ENCODE results near the gene MCM6. TPM values are rescaled to one million over a fixed set of nuclear protein-coding genes. Genes with fewer than 3 reads are reported as not detected.

Gene MCM6
- 1 to 10 TPM; 3.2 to 4.4 TPM for total RNA-seq

- Histone ChIP-seq H3K4me3 (peak within 1 kb of the TSS; percentile 72), H3K27ac (peak within 1 kb of the TSS; percentile 81 to 84), H3K9me3 (no peaks in the 10 kb centered on the region), H3K36me3 (no peaks in the 10 kb centered on the region), H3K4me1 (peaks cover 0 to 15% of the 10 kb centered on the region in 2 donors), H3K27me3 (no peaks in the 10 kb centered on the region)
- DNase-seq (ENCODE audit: low spot score): peak; percentile 98
- peak in 1 of 2 donors; percentile 36 for TF ChIP-seq CTCF (IDR thresholded peaks at IDR 0.05)
Observed at GRCh38 chr2:135876066-135876711, at the start of gene MCM6. Gene MCM6, minus strand, starts transcription at chr2:135876443. Its CDS starts 78 bp downstream, at chr2:135876365.

- peaks cover 20% of the 10 kb centered on the region for H3K36me3 ChIP-seq
- no peaks in the 10 kb centered on the region for H3K9me3 ChIP-seq
- TF ChIP-seq CTCF (IDR thresholded peaks at IDR 0.05): no peak
Observed at GRCh38 chr2:135925571-135925970, 49.3 kb upstream of the MCM6 start.

GRCh38 chr2:135916207-135916606 lies 40.0 kb upstream of the MCM6 start:
- Histone ChIP-seq H3K9me3 (no peaks in the 10 kb centered on the region), H3K4me1 (no peaks in the 10 kb centered on the region), H3K4me3 (no peak overlapping the region), H3K27ac (no peak overlapping the region), H3K27me3 (no peaks in the 10 kb centered on the region), H3K36me3 (peaks cover 1% of the 10 kb centered on the region)
- peak in 1 of 2 donors; percentile 66 for TF ChIP-seq CTCF (IDR thresholded peaks at IDR 0.05)
- DNase-seq (ENCODE audit: low spot score): no peak

More at GRCh38 chr2:135925571-135925970, 49.3 kb upstream of the MCM6 start:
- no peaks in the 10 kb centered on the region for H3K4me1 ChIP-seq
- DNase-seq (ENCODE audit: low spot score): no peak
- H3K4me3 ChIP-seq: no peak overlapping the region
- H3K27ac ChIP-seq: no peak overlapping the region
- no peaks in the 10 kb centered on the region for H3K27me3 ChIP-seq

GRCh38 chr2:135914485-135914884 lies 38.2 kb upstream of the MCM6 start:
- no peak overlapping the region for H3K4me3 ChIP-seq
- H3K27me3 ChIP-seq: no peaks in the 10 kb centered on the region
- TF ChIP-seq CTCF (IDR thresholded peaks at IDR 0.05): no peak
- no peak overlapping the region for H3K27ac ChIP-seq
- H3K36me3 ChIP-seq: peaks cover 15% of the 10 kb centered on the region
- no peaks in the 10 kb centered on the region for H3K4me1 ChIP-seq
- no peaks in the 10 kb centered on the region for H3K9me3 ChIP-seq
- no peak for DNase-seq (ENCODE audit: low spot score)

- no peak for DNase-seq (ENCODE audit: low spot score)
- TF ChIP-seq CTCF (IDR thresholded peaks at IDR 0.05): peak; percentile 75 to 76
- no peaks in the 10 kb centered on the region for H3K9me3 ChIP-seq
- no peaks in the 10 kb centered on the region for H3K27me3 ChIP-seq
- H3K36me3 ChIP-seq: peaks cover 15% of the 10 kb centered on the region
- H3K4me1 ChIP-seq: no peaks in the 10 kb centered on the region
- no peak overlapping the region for H3K27ac ChIP-seq
- no peak overlapping the region for H3K4me3 ChIP-seq
Observed at GRCh38 chr2:135913727-135914365, 37.6 kb upstream of the MCM6 start.
